Measurements from ENCODE around the gene ASPSCR1.
A peak's percentile ranks its signal among the peaks of the same experiment; 100 is the strongest.

ASPSCR1 gene

DNA sequence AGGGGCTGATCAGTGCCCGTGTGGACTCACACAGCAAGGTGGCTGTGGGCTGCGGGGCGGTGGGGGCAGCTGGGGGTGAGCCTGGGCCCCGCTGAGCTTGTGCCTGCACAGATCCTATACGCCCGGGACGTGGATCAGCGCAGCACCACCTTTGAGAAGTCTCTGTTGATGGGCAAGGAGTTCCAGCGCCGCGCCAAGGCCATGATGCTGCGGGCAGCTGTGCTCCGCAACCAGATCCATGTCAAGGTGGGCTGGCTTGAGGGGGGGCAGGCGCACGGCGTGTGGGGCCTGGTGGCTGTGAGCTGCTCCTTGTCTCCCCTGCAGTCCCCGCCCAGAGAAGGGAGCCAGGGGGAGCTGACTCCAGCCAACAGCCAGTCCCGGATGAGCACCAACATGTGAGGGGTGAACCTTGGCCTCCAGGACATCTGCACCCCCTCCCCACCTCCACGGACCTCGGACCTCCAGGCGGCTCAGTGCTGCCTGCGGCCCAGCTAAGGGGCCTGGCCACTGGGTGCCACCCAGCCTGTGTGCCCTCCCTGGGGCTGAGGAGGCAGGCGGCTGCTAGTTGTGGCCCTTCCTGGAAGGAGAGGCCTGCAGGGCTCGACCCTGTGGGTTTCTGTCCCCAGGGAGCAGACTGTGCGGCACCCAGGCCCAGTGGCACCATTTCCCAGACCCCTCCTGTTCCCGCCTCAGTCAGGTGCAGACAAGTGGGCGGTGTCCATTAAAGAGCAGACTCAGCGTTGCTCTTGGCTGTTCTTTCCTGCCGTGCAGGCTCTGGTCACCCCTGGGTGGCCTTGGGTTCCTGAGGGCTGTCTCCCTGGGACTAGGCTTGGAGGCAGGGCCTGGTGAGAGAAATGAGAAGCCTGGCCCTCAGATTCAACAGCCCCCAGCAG, 79.5 kb downstream of the ASPSCR1 start:
- DNase-seq (ENCODE audit: low read depth) = no peak

DNA sequence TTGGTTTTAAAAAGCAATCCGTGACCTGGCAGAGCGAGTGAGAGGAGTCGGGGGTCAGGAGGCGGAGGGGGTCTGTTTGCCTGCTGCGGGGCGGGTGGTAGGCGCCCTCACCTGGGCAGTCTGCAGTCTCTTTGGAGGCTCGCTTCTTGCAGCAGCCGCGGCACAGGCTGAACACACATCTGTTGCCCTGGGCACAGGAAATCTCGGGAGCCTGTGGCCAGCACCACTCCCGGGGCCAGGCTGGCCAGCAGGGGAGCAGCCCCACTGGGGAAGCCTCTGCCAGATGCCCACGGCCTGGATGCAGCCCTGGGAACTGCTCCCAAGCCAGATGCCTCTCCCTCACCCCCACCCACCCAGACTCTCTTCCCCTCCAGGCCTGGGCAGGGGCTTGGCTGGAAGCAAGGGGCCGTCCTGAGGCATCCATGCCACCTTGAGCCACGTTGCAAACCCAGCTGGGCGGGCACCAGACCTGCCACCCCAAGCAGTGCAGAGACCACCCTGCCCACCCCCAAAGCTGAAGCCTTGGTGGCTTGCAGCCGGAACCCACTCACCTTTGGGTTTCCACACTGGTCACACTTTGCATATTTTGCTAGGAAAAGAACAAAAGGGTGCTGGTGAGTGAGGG, 80.9 kb downstream of the ASPSCR1 start:
- no peak for DNase-seq (ENCODE audit: low read depth)

DNA sequence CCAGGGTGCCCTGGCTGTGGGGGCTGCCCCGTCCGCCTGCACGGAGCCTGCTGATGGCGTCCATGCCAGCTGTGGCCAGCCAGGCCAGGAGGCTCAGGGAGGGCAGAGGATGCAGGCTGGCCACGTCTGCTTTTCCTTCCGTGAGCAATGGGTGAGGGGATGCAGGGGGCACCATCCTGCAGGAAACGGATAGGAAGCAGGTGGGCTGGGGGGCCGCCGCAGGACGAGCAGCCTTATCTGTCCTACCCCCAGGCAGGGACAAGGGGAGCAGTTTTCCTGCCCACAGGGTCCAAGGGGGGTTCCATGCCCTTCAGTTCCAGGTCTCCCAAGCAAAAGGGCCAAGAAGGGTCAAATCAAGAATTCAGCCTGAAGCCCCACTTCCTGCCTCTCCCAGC, 81.4 kb downstream of the ASPSCR1 start:
- DNase-seq (ENCODE audit: low read depth) = no peak

DNA sequence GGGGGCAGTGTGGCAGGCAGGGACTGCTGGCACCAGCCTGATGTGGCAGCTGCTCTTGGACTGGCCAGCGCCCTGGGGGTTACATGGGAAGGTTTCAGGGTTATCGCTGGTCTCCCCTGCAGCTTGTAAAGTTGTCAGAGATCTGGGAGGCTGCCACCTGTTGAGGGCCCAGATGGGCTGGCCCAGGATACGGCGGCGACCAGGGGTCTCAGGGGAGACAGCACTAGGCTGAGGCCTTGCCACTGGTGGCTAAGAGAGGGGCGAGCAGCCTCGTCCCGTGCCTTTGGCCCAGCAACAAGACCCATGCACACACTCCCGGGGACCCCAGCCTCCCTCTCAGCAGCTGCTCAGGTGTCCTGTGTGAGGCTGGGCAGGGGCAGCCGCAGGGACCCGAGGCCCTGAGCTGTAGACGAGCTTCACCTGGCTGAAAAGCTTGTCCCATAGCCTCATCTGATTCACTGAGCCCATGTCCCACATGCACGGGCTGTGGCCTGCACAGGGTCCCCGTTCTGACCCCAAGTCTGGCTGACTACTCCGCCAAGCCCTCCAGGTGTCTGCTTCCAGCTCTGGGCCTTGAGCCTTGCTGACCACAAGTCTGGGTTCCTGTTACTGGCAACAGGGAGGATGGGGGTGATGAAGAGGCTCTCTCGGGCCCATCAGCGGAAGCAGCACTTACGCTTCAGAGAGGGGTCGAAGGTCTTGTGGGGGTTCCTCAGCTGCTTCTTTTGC, 82.0 kb downstream of the ASPSCR1 start:
- DNase-seq (ENCODE audit: low read depth) = no peak

DNA sequence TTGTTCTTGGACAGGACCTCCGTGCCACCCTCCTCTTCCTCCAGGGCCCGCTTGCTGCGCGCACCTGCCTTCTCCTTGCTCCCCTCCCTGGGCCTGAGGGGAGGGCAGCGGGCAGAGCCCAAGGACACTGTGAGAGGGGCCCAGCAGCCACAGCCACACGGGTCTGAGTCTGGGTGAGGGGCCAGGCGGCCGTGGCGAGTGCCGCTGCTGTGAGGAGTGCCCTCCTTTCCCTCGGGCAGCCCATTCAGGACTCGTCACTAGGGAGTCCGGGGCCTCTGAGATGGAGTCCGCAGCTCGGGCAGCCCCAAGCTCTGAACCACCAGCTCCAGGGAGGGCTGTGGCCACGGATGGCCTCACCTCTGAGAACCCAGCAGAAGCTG, 82.6 kb downstream of the ASPSCR1 start:
- no peak for DNase-seq (ENCODE audit: low read depth)

DNA sequence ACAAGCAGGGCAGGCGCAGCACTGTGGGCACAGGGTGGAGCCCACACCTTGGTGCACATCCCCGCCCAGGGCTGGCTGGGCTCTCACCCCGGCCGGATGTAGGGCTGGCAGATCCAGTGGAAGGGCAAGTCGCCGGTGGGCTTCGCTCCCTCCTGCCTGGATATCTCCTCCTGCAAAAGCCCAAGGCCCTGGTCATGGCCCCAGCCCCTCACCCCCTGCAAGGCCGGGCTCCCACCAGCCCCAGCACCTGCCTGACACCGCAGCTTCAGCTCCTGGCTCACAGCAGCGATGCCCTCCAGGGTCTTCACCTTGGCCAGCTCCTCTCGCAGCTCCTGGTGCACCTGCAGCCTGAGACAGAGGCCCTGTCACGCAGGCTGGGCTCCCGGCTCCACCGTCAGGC, 83.2 kb downstream of the ASPSCR1 start:
- no peak for DNase-seq (ENCODE audit: low read depth)

DNA sequence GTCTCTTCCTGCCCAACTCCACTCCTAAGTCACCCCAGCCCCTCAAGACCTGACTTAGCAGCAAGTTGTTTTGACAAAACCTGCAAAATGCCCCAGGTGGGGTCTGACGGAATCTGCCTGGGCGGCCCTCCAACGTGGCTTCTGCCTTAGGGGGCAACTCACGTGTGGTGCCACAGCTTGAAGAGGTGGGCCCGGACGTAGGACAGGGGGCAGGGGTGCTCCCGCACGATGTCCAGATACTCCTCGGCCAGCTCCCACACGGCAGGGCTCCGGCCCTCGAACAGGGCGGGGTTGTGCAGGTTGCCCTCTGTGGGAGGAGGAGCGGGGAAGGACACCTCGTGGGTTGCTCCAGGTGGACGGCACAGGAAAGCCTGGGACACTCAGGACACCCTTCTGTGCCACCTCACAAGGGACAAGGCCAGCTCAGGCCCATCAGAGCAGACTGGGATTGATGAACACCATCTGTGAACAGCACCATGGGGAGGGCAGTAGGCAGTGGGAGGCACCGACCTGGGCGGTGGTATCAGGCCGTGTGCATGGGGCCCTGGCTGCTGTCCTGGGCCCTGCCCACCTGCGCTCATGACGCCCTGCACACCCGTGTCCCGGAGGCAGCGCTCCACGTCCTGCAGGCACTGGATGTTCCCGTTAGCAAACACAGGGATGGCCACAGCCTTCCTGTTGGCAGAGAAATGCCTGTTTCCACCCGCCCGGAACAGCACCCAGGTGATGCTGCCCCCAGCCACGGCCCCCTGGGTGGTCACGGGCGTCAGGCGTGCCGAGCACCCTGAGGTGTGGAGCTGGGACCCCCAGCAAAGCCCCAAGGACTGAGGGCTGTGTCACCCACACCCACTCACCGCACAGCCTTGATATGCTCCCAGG, 83.9 kb downstream of the ASPSCR1 start:
- DNase-seq (ENCODE audit: low read depth) = no peak

DNA sequence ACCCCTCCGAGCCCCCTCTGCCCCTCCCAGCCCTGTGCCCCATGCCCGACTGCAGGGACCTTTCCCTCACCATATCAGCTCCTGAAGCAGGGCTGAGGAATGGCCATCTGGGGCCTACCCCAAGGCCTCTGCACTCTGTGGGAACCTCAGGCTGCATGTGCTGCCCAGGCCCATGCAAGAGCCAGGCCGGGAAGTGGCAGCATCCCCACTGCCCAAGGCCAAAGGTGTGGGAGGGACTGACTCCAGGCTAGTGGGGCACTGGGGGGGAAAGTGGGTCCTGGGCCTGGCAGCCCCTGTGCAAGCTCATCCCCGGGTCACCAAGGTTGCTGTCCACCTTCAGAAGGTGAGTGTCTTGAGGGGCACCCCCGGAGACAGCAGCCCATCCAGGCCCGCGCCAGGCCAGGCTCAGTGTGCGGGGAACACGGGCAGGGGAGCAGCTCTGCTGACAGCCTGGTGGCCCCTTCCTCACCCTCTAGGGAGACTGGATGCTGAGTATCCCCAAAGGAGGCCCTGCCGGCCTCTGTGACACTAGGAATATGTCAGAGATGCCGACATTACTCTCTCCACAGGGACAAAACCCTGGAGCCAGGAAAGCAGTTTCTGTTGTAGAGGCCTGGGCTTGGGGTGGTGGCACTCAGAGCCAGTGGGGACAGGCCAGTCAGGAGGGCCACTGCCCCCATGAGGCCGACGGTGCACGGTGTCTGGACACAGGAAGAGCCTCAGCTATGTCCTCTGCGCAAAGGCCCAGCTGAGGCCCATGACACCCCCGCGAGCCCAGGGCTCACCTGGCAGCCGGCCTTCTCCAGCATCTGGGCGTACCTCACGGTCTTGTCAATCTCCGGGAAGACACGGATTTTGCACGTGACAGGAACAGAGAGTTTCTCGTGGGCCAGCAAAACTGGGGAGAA, 84.9 kb downstream of the ASPSCR1 start:
- DNase-seq (ENCODE audit: low read depth) = no peak

DNA sequence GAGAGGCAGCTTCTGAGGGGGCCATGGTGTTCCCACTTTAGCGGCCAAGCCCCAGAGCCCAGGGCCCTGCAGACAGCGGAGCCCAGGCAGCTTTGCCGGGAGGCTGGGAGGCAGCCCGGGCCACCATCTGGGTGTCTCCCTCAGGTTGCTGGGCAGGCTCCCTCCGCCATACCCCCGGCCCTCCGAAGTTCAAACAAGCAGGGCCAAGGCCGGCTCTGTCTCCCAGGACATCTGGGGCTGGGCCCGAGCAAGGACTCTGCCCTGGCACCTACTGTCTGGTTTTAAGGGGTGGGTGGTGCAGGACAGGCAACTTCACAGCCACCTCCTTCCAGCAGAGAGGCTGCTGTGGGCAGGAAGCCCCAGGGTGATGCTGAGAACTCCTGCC, 85.5 kb downstream of the ASPSCR1 start:
- no peak for DNase-seq (ENCODE audit: low read depth)

DNA sequence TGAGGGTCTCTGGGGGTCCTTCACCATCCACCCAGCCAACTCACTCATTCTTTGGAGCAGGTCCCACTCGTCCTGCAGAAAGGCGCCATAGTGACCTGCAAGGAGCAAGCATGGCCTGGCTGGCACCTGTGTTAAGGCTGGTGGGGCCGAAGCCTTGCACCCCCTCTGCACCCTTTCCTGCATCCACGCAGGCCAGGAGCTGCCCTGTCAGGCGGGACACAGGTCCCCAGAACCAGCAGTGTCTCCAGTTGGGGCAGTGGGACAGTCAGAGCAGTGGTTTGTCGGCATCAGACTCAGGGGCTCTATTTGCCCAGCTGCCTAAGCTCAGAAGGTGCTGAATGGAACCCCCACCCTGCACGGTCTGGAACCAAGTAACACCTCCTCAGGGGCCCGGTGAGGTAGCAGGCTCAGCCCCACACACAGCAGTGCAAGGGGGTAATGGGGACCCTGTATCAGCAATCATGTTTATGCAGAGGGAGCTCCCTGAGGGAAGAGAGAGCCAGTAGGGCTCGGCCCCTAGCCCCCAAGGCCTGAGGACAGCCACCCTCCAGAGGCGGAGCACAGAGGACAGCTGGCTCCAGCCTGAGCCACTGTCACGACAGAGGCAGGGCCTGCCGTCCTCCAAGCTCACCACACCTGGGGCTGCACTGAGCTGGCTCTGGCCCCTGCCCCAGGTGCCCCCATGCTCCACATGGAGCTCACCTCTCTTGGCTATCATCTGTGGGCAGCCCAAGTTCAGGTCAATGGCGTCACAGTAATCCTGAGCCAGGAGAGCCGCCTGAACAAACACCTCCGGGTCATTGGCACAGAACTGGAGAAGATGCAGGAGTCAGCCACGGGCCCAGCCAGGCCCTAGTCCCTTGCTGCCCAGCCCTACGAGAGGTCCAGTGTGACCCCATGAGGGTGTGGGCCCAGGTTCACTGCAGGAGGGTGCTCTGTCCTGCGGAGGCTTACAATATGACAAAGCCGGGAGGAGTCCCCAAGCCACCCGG, 86.3 kb downstream of the ASPSCR1 start:
- no peak for DNase-seq (ENCODE audit: low read depth)

DNA sequence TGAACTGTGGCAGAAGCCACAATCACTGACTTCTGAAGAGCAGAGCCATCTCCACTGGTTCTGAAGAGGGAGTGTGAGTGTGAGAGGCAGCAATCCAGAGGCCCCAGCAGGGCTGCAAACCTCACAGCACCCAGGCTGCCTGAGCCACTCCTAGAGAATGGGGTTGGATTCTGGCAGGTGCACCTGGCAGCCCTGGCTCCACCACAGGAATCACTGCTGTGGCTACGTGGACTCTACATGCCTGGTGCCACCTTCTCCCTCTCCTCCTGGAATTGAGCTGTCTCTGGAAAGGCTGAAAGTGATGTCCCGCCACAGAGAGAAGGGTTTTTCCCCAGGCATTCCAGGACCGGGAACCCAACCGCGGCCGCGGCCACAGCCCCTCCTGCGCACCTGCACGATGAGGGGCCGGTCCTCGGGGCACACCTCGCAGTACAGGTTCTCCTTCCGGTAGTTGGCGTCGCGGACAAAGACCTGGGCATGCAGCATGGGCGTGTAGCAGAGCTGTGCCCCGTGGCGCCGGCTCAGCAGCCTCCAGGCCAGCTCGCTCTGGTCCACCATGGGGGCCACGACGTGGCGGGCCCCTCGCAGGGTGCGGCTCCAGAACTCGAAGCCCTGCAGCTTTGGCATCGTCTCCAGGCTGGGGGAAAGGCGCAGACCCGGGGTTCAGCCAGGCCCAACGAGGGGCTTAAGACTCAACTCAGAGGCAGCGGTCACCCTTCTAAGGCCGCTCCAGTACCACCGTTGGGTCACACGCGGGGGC, 87.2 kb downstream of the ASPSCR1 start:
- no peak for DNase-seq (ENCODE audit: low read depth)

DNA sequence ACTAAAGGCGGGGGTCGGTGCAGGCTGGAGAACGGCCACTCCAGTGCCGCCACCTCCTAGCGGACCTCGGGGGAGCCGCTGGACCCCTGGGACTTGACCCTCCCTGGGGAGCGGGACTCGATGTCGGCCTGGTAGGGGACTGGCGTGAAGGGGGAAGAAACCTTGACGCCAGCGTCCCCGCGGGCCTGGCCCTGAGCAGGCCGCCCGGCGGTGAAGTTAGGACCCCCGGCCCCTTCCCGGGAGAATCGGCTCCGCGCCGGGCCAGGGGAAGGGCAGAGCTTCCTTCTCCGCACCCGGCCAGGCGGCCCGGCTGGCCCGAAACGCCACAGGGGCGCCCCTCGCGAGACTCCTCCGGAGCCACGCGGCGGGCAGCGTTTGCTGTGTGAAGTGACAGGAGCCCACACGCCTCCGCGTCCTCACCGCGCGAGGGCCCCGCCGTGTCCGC, 87.8 kb downstream of the ASPSCR1 start:
- no peak for DNase-seq (ENCODE audit: low read depth)

DNA sequence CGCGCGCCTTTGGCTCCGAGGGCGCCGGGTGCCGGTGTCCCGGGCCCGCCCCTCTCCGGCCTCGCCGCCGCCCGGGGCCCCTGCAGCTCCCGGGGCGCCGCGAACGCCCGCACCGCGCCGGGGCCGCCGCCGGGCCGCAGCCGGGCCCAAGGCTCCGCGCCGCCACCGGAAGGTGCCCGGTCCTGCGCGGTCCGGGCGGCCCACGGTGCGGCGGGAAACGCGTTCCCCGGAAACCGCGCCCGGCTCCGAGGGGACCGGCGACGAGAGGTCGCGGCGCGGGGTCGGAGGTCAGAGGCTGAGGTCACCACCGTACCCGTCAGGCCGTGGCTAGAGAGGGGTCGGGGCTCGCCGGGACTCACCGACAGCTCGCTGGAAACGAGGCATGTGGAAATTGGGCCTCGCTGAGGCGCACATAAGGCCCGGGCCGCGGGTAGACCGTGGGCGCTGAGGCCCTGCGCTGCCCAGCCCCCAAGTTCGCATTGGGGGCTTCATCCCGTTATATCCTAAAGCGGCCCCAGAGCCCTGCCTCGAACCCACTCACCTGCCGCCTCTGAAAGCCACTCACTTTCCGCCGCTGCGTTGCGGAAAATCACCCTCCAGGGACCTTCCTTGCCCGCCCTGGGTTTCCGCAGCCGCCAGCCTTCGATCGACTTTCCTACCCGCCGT, 88.3 kb downstream of the ASPSCR1 start, which contains the start of gene DUS1L:
Gene DUS1L (minus strand): TSS at position 167 of the 666 bp plus-strand sequence. CDS start 745 bp downstream, outside the sequence.
- peak; percentile 49 for DNase-seq (ENCODE audit: low read depth)
